K562 (cell line): ENCODE data around the gene WDR76. TPM values are rescaled to one million over a fixed set of nuclear protein-coding genes. Genes with fewer than 3 reads are reported as not detected.

ENCODE experiments used
- CREM ChIP-seq: IDR thresholded peaks from 2 replicates; pipeline ENCODE4 v1.6.1; 2014; ENCODE audit warnings: antibody characterized with exemption, low read depth
- KDM5B ChIP-seq: fragments of 200-600 bp; sonication (generic); IDR thresholded peaks from 2 replicates; pipeline ENCODE4 v1.6.1; 2012; ENCODE audit warnings: low read depth, mild to moderate bottlenecking, moderate library complexity, low read length, control low read depth, inconsistent platforms; ENCODE audit not compliant: insufficient replicate concordance
- L3MBTL2 ChIP-seq: fragments of 450-650 bp; IDR thresholded peaks from 2 replicates; pipeline ENCODE4 v1.6.1; 2016; ENCODE audit warnings: mild to moderate bottlenecking, moderate library complexity
- POLR2A ChIP-seq: fragments of 450-650 bp; conservative IDR thresholded peaks from 2 replicates; pipeline ENCODE4 v1.6.1; 2016
- POLR2G ChIP-seq: fragments of 200-400 bp; formaldehyde crosslinking; IDR thresholded peaks from 2 replicates; pipeline ENCODE4 v1.6.1; 2017; ENCODE audit warnings: low read depth, mild to moderate bottlenecking, antibody characterized with exemption, low read length, moderate library complexity
- SMAD3 ChIP-seq: fragments of 450-650 bp; formaldehyde crosslinking; conservative IDR thresholded peaks from 2 replicates; pipeline ENCODE4 v1.4.0; 2020; ENCODE audit warnings: mild to moderate bottlenecking
- TEAD2 ChIP-seq: fragments of 450-650 bp; IDR thresholded peaks from 2 replicates; pipeline ENCODE4 v1.6.1; 2016; ENCODE audit warnings: missing genetic modification characterization, control low read depth, missing compliant biosample characterization
- ZNF212 ChIP-seq: fragments of 450-650 bp; formaldehyde crosslinking; IDR thresholded peaks from 2 replicates; pipeline ENCODE4 v1.4.0; 2020; ENCODE audit warnings: mild to moderate bottlenecking
- polyA plus RNA-seq, 8 experiments: library from polyadenylated mRNA; depleted of rRNA in 4 of 8; stranded (reverse) in 5 of 8; unstranded in 3 of 8; fragments of >200 nt; fragmentation: Nextera tagmentation in 2 of 8; fragmentation: Illumina TruSeq in 1 of 8; extraction: Ambion mirVana in 2 of 8; extraction: Trizol in 1 of 8; gene quantifications; 2 replicates each; pipeline versions ENCODE4 v1.2.1 to v1.2.3, GENCODE V29; 2011 to 2014; ENCODE audit warnings: inconsistent platforms in 1 of 8, missing spikeins in 1 of 8
- total RNA-seq, 7 experiments: library from RNA; depleted of rRNA in 6 of 7; stranded (reverse); fragments of >200 nt in 6 of 7; fragmentation: Illumina TruSeq in 2 of 7; extraction: Trizol in 2 of 7; gene quantifications; 2 replicates each; pipeline versions ENCODE4 v1.2.1 to v1.2.3, GENCODE V29; 2011 to 2021; ENCODE audit warnings: low replicate concordance in 1 of 7
- TF ChIP-seq, protein P1 (sequence below), 2 experiments: IDR thresholded peaks; 2 replicates each; pipeline ENCODE4 v1.6.1; 2011; ENCODE audit warnings: borderline replicate concordance in 1 of 2, control low read depth in 1 of 2, low read depth in 1 of 2, low read length in 1 of 2, mild to moderate bottlenecking in 1 of 2, mixed read lengths in 1 of 2, moderate library complexity in 1 of 2; ENCODE audit not compliant: insufficient read depth in 1 of 2, insufficient read length in 1 of 2, poor library complexity in 1 of 2, severe bottlenecking in 1 of 2; ENCODE audit errors: extremely low read depth in 1 of 2
- TF ChIP-seq, protein P2 (sequence below): fragments of 450-650 bp; formaldehyde crosslinking; IDR thresholded peaks from 2 replicates; pipeline ENCODE4 v1.4.0; 2020; ENCODE audit warnings: mild to moderate bottlenecking, moderate library complexity
- TF ChIP-seq, protein P3 (sequence below): fragments of 450-650 bp; IDR thresholded peaks from 2 replicates; pipeline ENCODE4 v1.6.1; 2016; ENCODE audit warnings: mild to moderate bottlenecking, moderate library complexity

WDR76 gene
- total and polyA plus RNA-seq, 9 of the 15 experiments (the other 6 are each of a cell fraction or from before 2014, with no cell fraction given): 9.8 to 69.5 (median 44.4) TPM

DNA sequence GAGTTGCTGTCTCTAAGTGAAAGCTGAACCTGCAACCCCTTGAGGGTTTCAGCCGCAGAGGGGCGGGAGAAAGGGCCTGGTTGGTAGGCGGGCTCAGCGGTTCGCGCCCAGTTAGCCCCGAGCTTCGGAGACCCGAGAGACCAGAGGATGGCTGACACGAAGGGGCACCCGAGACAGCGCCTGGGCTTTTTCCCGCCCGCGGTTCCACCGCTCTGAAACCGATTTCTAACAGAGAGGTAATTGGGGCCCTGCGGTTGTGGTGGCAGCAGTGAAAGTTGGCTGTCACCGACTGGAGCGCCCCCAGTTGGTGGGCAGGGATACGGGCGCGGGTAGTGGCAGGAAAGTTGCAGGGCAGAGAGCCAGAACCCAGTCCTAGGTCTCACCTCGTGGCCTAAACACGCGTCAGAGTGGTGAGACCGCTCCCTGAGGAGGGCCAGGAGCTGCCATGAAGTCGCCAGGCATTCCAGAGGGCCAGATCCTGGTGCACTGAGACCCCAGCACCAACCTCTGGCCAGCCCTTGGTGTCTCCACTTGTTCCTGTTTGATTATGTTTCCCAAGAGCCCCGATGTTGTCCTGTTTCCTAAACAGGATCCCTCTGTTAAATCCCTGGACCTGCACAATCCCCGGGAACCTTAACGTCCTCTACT lies 49.4 kb upstream of the WDR76 start (continued):
- TF ChIP-seq, protein P1, sequence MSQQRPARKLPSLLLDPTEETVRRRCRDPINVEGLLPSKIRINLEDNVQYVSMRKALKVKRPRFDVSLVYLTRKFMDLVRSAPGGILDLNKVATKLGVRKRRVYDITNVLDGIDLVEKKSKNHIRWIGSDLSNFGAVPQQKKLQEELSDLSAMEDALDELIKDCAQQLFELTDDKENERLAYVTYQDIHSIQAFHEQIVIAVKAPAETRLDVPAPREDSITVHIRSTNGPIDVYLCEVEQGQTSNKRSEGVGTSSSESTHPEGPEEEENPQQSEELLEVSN (IDR thresholded peaks at IDR 0.05; ENCODE audit: borderline replicate concordance in 1 of 2, extremely low read depth in 1 of 2, insufficient read depth in 1 of 2, insufficient read length in 1 of 2, low read depth in 1 of 2, low read length in 1 of 2, poor library complexity in 1 of 2, severe bottlenecking in 1 of 2): peak; percentile 23 to 81
- TF ChIP-seq TEAD2 (tag): no peak
- TF ChIP-seq CREM: 0 out of 2 replicates have a peak, but pooled peaks have one; percentile 31
- TF ChIP-seq ZNF212: no peak
- TF ChIP-seq, protein P2, sequence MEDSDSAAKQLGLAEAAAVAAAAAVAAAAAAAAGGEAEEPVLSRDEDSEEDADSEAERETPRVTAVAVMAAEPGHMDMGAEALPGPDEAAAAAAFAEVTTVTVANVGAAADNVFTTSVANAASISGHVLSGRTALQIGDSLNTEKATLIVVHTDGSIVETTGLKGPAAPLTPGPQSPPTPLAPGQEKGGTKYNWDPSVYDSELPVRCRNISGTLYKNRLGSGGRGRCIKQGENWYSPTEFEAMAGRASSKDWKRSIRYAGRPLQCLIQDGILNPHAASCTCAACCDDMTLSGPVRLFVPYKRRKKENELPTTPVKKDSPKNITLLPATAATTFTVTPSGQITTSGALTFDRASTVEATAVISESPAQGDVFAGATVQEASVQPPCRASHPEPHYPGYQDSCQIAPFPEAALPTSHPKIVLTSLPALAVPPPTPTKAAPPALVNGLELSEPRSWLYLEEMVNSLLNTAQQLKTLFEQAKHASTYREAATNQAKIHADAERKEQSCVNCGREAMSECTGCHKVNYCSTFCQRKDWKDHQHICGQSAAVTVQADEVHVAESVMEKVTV: no peak
- peak; percentile 70 for TF ChIP-seq POLR2G
- TF ChIP-seq KDM5B: peak; percentile 48
- TF ChIP-seq L3MBTL2: peak; percentile 75
- TF ChIP-seq, protein P3, sequence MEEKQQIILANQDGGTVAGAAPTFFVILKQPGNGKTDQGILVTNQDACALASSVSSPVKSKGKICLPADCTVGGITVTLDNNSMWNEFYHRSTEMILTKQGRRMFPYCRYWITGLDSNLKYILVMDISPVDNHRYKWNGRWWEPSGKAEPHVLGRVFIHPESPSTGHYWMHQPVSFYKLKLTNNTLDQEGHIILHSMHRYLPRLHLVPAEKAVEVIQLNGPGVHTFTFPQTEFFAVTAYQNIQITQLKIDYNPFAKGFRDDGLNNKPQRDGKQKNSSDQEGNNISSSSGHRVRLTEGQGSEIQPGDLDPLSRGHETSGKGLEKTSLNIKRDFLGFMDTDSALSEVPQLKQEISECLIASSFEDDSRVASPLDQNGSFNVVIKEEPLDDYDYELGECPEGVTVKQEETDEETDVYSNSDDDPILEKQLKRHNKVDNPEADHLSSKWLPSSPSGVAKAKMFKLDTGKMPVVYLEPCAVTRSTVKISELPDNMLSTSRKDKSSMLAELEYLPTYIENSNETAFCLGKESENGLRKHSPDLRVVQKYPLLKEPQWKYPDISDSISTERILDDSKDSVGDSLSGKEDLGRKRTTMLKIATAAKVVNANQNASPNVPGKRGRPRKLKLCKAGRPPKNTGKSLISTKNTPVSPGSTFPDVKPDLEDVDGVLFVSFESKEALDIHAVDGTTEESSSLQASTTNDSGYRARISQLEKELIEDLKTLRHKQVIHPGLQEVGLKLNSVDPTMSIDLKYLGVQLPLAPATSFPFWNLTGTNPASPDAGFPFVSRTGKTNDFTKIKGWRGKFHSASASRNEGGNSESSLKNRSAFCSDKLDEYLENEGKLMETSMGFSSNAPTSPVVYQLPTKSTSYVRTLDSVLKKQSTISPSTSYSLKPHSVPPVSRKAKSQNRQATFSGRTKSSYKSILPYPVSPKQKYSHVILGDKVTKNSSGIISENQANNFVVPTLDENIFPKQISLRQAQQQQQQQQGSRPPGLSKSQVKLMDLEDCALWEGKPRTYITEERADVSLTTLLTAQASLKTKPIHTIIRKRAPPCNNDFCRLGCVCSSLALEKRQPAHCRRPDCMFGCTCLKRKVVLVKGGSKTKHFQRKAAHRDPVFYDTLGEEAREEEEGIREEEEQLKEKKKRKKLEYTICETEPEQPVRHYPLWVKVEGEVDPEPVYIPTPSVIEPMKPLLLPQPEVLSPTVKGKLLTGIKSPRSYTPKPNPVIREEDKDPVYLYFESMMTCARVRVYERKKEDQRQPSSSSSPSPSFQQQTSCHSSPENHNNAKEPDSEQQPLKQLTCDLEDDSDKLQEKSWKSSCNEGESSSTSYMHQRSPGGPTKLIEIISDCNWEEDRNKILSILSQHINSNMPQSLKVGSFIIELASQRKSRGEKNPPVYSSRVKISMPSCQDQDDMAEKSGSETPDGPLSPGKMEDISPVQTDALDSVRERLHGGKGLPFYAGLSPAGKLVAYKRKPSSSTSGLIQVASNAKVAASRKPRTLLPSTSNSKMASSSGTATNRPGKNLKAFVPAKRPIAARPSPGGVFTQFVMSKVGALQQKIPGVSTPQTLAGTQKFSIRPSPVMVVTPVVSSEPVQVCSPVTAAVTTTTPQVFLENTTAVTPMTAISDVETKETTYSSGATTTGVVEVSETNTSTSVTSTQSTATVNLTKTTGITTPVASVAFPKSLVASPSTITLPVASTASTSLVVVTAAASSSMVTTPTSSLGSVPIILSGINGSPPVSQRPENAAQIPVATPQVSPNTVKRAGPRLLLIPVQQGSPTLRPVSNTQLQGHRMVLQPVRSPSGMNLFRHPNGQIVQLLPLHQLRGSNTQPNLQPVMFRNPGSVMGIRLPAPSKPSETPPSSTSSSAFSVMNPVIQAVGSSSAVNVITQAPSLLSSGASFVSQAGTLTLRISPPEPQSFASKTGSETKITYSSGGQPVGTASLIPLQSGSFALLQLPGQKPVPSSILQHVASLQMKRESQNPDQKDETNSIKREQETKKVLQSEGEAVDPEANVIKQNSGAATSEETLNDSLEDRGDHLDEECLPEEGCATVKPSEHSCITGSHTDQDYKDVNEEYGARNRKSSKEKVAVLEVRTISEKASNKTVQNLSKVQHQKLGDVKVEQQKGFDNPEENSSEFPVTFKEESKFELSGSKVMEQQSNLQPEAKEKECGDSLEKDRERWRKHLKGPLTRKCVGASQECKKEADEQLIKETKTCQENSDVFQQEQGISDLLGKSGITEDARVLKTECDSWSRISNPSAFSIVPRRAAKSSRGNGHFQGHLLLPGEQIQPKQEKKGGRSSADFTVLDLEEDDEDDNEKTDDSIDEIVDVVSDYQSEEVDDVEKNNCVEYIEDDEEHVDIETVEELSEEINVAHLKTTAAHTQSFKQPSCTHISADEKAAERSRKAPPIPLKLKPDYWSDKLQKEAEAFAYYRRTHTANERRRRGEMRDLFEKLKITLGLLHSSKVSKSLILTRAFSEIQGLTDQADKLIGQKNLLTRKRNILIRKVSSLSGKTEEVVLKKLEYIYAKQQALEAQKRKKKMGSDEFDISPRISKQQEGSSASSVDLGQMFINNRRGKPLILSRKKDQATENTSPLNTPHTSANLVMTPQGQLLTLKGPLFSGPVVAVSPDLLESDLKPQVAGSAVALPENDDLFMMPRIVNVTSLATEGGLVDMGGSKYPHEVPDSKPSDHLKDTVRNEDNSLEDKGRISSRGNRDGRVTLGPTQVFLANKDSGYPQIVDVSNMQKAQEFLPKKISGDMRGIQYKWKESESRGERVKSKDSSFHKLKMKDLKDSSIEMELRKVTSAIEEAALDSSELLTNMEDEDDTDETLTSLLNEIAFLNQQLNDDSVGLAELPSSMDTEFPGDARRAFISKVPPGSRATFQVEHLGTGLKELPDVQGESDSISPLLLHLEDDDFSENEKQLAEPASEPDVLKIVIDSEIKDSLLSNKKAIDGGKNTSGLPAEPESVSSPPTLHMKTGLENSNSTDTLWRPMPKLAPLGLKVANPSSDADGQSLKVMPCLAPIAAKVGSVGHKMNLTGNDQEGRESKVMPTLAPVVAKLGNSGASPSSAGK: peak; percentile 75
- 0 out of 2 replicates have a peak, but pooled peaks have one; percentile 39 for TF ChIP-seq POLR2A
- no peak for TF ChIP-seq SMAD3
